HG03135 (cell line): ENCODE measurements around the gene LEFTY1.
"Not testable (repeated sequence)": the region's sequence is repeated elsewhere in the genome, so short reads cannot be mapped to it uniquely, and the experiment has no call there.

Experiments used
- ATAC-seq: cut with Tn5 transposase; IDR thresholded peaks from one replicate; pipeline ENCODE4 v1.9.1; 2021; ENCODE audit warnings: mild to moderate bottlenecking, moderate library complexity; ENCODE audit not compliant: unreplicated experiment

The LEFTY1 gene

GRCh38 chr1:225888898-225889601 is at the start of gene LEFTY1:
Gene LEFTY1 (minus strand): TSS chr1:225889146. CDS start chr1:225889066, 80 bp downstream.
- no peak for ATAC-seq

GRCh38 chr1:225937048-225937968 is 48.4 kb upstream of the LEFTY1 start:
- no peak for ATAC-seq

- ATAC-seq, result no peak
These were observed 47.6 kb upstream of the LEFTY1 start for GRCh38 chr1:225936523-225936922.

GRCh38 chr1:225936086-225936485 is 47.1 kb upstream of the LEFTY1 start:
- ATAC-seq, result not testable (repeated sequence)

GRCh38 chr1:225934711-225935110 is 45.8 kb upstream of the LEFTY1 start:
- no peak for ATAC-seq

- no peak for ATAC-seq
These were observed 44.1 kb upstream of the LEFTY1 start for GRCh38 chr1:225933072-225933471.

GRCh38 chr1:225931270-225932136 is 42.6 kb upstream of the LEFTY1 start:
- no peak for ATAC-seq

- ATAC-seq, result no peak
These were observed 41.6 kb upstream of the LEFTY1 start for GRCh38 chr1:225930566-225930965.

GRCh38 chr1:225929462-225929861 is 40.5 kb upstream of the LEFTY1 start:
- ATAC-seq, result not testable (repeated sequence)

GRCh38 chr1:225928186-225929175 is 39.5 kb upstream of the LEFTY1 start:
- ATAC-seq, result no peak

- no peak for ATAC-seq
These were observed 37.7 kb upstream of the LEFTY1 start for GRCh38 chr1:225926551-225927113.

- peak; percentile 99 for ATAC-seq
These were observed 35.0 kb upstream of the LEFTY1 start, which contains the start of gene PYCR2 for GRCh38 chr1:225923692-225924555. Gene PYCR2 (minus strand): TSS chr1:225924250. CDS start chr1:225924110, 140 bp downstream.

GRCh38 chr1:225923381-225923691 is 34.4 kb upstream of the LEFTY1 start:
- ATAC-seq, result no peak

GRCh38 chr1:225921734-225922709 is 33.1 kb upstream of the LEFTY1 start:
- no peak for ATAC-seq

- ATAC-seq, result no peak
These were observed 31.0 kb upstream of the LEFTY1 start for GRCh38 chr1:225919906-225920305.

GRCh38 chr1:225918280-225918679 is 29.3 kb upstream of the LEFTY1 start:
- ATAC-seq, result no peak

GRCh38 chr1:225917536-225917935 is 28.6 kb upstream of the LEFTY1 start:
- ATAC-seq, result no peak
